Inflammatory macrophage treated with lipopolysaccharide for 1 hour (primary cell): ENCODE measurements around the gene PRTFDC1.

Experiments used
- DNase-seq, 2 donors: peaks; one replicate each; pipeline ENCODE4 v3.0.0-alpha.2; 2020 to 2022

The PRTFDC1 gene

DNA sequence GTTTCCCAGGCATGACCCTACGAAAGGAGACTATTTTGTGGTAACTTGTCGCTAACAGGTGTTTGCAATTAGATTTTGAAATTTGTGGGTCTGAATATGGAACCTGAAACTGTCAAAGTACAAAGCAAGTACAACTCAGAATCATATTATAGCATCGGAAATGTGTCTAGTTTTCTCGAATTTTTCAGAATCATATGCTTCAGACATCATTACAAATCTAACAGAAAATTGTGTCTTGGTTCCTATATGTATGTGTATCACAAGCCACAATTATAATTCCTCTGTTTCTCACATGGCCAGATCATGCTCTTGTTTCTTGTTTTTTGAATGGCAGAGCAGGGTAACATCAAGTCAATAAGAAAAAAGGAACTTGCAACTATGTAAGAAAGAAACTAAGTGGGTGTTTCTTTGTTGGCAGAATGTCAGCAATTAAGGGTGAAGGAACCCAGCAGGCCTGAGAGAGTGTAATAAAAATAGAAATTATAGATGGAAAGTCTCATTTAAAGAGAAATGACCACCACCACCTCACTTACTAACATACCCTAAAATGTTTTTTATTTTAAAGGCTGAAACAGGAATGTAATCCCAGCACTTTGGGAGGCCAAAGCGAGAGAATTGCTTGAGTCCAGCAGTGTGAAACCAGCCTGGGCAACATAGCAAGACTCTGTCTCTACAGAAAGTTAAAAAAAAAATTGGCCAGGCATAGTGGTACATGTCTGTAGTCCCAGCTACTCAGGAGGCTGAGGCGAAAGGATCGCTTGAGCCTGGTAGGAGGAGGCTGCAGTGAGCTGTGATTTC lies 51.3 kb downstream of the PRTFDC1 start:
- peak; percentile 76 to 87 for DNase-seq

DNA sequence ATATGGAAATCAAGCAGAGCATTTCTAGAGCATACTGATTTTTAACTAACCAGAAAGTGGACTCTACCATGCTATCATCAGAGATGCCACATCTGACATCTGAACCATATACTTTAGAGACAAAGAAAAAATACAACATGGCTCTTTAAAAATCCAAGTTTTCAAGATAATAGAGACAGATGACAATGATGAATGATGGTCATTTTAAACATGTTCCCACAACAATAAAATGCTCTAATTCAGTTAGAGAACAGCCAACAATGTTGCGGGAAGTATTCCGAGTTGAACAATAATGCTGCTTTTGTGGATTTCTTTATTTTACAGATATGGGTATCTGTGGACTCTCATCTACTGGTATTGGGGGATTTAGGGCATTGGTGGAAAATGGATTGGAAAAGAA lies 52.8 kb downstream of the PRTFDC1 start:
- DNase-seq: no peak

DNA sequence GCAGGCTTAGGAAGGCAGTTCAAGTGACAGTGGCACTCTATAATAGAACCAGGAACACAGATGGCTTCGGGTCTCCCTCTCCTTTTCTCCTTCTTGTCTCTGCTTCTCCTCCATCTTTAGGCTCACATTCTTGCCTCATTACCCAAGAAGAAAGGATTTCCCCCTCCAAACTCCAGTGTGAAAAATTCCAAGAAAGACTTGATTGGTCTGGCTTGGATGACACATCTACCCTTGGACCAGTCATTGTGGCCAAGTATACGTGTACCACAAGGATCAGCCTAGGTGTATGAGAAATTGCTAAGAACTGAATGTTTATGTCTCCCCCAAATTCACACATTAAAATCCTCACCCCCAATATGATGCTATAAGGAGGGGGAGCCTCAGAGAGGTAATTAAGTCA lies 53.9 kb downstream of the PRTFDC1 start:
- DNase-seq: no peak

DNA sequence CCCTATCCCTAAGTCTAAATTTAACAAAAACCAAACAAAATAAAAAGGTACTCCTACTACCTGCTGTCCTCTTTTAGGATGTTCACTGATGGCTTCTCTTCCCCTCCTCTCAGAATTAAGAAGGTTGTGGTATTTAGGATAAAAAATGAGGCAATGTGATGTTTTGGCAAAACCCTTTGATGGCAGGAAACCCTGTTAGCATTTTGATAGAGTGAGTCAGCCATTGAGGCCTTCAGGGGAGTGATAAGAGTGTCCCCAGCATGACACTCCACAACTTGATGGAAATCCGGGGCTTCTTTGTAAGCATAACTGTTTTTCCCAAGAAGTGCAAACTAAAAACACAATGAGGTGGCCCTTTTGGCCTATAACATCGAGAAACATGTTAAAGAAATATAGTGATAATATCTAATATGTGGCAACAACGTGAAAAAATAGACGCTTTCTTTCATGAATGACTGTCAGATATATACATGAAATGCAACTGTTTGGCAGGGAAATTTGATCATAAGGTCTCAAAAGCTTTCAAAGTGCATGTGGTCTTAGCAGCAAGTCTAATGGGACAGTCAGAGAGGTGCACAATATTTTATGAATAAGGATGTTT lies 55.0 kb downstream of the PRTFDC1 start:
- DNase-seq: no peak

DNA sequence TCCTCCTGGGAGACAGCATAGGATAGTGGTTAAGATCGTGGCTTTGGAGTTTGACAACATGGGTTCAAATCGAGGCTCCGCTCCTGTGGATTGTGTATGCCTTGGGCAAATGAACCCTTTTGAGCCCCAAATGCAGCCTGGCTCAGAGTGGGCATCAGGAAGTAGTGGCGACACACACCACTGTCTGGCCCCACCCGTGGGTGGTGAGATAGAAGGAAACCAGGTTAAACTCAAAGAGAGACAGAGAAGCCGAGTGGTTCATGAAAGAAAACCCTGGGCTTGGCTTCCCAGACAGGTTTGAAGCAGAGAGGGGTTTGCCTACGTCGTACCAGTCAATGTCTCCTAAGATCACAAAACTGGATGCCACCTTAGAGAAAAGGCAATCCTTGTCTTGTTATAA lies 57.7 kb downstream of the PRTFDC1 start:
- no peak for DNase-seq

DNA sequence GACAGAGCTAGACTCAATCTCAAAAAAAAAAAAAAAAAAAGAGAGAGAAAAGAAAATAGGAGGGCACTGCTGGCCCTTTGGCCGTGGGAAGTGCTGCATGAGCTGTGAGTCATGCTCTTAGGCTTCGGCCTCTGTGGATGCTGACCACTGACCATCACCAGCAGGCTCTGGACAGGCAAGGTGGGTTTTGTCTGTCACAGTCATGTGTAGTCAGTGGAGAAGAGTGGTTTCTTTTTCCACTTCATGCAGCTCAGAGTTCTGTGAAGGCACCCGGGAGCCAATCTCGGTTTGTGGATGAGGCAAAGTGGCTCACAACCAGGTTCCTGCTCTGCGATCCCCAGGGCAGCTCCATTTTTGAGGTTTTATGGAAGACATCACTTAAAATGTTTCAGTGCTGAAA lies 58.1 kb downstream of the PRTFDC1 start:
- DNase-seq: no peak

DNA sequence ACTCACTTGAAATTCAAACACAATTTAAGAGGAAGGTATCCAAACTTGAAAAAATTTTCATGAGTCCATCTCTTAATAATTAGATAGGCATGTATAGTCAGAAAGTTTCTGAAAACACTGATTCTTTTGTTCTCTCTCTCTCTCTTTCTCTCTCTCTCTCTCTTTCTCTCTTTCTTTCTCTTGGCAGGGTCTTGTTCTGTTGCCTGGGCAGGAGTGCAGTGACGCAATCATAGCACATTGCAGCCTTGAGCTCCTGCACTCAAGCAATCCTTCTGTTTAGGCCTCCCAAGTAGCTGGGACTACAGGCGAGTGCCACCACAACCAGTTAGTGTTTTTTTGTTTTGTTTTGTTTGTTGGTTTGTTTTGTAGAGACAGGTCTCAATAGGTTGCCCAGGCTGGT lies 59.3 kb downstream of the PRTFDC1 start:
- no peak for DNase-seq

DNA sequence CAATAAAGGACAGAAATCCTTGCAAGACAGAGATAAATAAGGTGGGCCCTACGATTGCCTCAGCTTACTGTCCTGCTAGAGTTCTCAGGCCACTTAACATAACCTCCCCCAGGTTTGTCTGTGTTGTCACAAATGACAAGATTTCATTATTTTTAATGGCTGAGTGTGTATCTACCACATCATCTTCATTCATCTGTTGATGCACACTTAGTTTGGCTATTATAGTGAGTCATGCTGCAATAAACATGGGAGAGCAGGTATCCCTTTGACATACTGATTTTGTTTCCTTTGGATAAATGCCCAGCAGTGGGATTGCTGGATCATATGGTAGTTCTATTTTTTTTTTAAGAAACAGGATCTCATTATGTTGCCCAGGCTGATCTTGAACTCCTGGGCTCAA lies 60.6 kb downstream of the PRTFDC1 start:
- no peak for DNase-seq

DNA sequence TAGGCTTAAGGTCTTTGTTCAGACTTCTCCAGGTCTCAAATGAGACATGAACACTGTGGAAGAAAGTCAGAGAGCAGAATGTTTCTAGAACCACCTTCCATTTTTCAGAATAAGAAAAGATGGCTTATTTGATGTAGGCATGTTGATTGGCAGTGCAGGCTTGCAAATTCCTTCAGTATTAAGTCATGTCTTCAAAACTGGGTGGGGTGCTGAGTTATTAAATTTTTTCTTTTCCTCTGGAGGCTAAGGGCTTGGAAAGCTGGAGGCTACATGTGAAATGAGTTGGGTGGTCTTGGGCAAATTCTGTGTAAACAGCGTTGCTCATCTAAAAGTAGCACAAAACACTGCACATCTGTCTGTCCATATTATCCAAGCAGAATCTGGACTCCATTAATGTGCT lies 62.8 kb downstream of the PRTFDC1 start:
- no peak for DNase-seq

DNA sequence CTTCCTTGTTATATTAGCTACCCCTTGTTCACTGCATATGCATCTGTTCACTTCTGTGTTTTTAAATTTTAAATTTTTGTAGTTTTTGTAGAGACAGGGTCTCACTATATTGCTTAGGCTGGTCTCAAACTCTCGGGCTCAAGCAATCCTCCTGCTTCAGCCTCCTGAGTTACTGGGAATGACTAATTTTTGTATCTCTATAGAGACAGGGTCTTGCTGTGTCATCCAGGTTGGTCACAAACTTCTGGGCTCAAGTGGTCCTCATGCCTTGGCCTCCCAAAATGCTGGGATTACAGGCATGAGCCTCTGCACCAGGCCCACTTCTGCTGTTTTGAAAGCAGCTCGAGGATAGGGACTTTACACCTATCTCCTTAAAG lies 64.6 kb downstream of the PRTFDC1 start:
- no peak for DNase-seq

DNA sequence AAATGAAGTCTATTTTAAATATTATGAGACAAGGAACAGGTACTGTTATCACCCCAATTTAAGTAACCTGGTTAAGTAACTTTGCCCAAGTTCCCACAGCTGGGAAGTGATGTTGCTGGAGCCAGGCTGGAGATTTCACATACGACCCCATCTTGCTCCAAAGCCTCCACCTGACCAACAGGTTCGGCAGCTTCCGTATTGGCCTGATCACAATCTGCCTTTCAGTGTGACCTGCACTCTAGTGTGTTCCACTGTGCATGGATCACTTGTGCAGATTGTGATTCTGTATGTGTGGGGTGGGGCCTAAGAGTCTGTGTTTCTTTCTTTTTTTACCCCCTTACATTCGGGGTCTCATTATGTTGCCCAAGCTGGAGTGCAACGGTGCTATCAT lies 66.1 kb downstream of the PRTFDC1 start:
- no peak for DNase-seq

DNA sequence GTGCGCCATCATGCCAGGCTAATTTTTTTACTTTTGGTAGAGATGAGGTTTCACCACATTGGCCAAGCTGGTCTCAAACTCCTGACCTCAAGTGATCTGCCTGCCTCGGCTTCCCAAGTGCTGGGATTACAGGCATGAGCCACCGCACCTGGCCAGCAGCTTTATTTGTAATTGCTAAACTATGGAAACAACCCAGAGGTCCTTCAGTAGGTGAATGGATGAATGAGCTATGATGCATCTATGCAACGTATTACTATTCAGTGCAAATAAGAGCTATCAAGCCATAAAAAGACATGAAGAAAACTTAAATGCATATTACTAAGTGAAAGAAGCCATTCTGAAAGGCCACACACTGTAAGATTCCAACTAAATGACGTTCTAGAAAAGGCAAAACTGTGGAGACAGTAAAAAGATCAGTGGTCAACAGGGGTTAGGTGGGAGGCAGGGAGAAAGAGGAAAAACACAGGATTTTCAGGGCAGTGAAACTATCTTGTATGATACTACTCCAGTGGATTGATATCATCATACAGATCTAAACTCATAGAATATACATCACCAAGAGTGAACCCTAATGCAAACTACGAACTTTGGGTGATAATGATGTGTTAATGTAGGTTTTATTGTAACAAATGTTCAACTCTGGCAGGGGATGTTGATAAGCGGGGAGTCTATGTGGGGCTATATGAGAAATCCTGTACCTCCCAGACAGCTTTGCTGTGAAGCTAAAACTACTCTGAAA lies 66.7 kb downstream of the PRTFDC1 start:
- no peak for DNase-seq

DNA sequence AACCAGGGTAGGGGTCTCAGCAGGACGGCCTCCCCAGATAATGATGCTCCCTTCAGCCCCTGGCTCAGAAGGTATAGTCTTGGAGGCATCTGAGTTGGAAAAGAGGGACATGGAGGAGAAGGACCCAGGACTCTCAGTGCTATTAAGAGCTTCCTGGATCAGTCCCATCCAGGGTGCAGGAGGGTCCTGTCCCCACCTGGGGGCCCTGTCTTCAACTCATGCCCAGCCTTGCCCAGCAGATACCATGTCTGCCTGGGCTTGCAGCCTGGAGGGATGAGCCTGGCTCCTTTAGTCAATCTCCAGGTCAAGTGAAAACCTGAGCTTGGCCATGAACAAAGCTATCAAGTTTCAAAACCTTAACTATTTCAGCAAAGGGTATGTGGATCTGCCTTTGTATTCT lies 67.6 kb downstream of the PRTFDC1 start:
- DNase-seq: no peak

DNA sequence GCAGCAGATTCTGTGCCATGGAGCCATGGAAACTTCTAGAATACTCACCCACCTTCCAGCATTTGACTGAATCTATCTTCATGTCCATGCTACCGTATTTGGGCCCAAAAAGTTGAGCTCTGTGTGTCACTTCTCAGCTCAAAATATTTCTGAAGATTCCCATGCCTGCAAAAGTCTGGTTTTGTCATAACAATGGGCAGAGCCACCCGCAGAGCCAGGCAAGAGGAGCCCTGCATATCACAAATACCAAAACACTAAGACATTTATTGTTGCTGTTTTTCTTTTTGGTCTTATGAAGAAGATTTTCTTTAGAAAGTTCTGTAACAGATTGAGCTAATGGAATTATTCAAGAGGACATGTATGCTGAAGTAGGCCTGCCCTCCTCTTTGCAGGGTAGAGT lies 68.1 kb downstream of the PRTFDC1 start:
- no peak for DNase-seq

DNA sequence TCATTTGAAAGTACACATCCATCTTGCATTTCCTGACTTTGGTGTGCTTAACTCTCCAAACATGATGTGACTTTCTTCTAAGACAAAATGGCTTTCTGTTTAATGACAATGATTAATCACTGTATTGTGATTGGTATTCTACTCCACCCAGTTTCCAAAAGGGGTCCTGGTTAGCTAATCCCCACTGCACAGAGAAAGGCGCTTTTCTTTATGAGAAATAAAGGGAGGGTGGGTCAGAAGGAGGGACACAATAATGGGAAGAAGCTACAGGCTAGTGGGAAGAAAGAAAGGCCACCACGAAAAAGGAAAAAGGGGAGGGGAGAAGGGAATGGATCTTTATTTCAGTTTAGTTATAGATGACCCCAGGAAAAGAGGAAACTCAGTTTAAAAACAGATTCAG lies 69.2 kb downstream of the PRTFDC1 start:
- DNase-seq: no peak

DNA sequence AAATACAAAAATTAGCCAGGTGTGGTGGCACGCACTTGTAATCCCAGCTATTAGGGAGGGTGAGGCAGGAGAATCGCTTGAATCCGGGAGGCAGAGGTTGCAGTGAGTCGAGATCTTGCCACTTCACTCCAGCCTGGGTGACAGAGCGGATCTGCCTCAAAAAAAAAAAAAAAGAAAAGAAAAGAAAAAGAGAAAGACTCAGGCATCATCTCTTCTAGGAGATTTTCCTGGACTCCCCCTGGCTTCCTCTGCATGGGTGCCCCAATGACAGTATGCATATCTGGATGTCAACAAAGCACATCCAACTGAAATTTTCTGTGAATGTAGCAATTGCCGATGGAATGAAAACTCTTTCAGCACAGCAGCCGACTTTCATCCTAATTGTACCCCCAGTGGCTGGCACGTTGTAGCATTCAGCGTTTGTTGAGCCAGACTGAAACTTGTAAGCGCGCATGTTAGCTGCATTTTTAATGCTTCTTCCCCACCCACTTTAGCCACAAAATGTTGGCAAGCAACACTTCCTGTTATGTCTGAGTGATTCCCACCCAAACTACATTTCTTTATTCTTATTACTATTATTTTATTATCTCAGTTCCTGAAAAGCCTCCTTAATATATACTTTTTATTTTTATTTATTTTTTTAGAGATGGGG lies 70.2 kb downstream of the PRTFDC1 start:
- DNase-seq: peak; percentile 42 to 55

DNA sequence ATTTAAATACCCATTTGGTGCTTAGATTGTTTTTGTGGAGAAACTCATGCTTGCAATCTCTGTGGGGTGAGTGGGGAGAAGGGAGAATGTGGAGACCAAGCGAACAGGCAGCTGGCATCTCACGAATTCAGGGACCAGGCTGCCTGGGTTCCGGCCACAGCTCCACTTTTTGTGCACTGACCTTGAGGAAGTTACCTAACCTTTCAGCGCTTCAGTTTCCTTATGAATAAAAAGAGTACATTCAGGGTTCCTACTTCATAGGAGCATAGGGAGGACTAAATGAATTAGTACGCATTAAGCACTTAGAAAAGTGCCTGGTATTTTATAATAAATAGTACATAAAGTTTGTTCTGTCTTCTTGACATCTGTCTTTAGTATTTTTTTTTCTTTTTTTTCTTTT lies 72.5 kb downstream of the PRTFDC1 start:
- no peak for DNase-seq

DNA sequence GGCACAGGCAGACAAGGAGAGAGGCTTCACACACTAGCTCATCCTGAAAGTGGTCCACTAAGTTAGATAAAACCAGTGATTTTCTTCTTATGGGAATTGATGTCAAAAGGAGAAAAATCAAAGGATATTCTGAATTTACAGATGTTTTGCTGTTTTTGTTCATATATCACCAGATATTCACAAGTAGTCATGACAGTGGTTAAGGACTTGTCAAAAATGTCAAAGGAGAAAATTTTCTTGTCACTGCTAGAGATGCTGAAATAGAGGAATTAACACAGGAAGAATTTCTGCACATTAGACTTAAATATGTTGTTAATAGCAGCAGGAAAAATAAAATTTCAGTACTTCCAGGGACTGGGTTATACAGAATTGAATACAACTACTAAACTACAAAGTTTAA lies 78.3 kb downstream of the PRTFDC1 start:
- DNase-seq: no peak

DNA sequence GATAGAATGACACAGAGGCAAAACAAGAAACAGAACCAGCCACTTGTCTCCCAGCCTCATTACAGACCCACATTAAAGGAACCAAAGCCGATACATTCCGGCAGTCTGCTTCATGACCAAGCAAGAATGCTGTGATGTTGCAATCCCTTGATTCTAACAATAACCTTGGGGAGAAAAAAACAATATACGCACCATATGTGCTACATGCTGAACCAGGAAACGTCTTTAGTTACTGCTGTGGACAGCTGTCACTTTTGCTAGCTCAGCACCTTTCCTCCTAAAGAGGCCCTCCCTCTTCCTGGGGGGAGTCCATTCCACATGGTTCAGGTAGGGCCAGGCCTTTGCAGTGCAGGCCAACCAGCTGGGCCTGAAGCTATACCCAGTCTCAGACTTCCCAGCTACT lies 79.1 kb downstream of the PRTFDC1 start:
- peak; percentile 65 to 72 for DNase-seq

DNA sequence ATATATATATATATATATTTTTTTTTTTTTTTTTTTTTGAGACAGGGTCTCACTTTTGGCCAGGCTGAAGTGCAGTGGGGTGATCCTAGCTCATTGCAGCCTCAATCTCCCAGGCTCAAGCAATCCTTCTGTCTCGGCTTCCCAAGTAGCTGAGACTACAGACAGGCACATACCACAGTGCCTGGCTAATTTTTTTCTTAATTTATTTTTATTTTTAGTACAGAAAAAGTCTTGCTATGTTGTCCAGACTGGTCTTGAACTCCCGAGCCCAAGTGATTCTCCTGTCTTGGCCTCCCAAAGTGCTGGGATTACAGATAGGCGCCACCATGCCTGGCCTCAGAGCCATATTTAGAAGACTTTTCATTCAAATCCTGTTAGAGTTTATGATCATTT lies 79.6 kb downstream of the PRTFDC1 start:
- DNase-seq: no peak

DNA sequence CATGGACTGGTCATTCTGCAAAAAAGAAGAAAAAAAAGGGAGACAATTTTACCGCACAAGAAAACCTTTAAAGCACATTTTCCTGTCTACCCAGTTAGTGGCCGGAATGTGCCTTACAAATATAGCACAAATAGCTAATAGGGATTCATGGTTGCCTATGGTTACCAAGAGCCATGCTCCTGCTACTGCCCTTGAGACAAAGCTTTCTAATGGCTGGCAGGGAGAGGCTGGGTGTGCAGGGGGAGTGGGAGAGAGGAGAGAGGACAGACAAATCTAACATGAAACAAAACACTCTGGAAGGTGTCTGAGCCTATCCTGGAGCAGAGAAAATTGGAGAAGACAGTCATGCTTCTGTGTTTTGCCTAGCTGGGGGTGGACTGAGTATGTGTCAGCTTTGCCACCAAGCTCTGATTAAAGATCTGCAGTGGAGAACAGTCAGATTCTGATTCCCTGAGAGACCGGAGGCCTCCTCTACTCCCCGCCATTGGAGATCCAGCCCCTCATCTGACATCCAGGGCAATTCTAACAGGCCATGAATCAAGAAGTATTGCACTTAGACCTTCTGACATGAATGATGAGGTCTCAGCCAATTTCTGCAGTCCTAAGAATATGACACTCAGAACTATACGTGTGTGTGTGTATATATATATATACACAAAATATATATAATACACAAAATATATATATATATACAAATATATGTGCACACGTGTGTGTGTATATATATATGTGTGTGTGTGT lies 80.2 kb downstream of the PRTFDC1 start:
- no peak for DNase-seq

DNA sequence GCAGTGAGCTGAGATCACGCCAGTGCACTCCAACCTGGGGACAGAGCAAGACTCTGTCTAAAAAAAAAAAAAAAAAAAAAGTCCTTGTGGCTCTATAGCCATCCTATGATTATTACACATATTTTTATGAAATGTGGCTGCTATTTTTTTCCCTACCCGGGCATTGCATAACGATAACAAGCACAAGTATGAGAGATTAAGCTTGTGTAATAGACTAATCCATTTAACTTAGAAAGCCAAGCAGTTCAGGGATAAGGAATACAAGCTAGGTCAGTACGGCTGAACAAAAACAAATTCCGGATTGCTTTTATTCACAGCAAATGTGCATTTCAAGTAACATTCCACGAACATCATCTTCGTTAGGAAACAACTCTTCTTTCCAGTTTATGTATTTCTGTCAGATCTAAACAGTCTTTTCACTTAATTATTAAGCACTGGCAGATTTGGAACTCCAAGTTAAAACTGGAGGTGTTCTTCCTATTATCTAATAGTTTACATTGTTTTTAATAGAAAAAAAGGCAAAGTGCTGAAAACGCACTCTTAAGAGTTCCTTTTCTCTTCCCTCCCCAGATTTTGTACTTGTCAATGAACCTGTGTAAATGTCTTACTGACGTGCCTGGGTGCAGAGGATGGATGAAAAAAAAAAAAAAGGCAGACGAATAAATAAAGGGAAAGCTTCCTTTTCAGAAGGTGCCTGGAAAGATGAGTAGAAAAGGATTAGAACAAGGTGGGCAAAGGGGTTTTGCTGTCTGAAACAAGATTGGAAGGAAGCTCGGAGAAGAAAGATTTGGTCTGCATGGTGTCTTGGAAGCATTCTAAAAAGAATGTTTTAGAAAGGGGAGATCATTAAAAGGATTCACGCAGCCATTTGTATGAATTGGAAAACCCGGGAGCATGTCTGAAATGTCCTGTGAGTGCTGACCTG lies 81.1 kb downstream of the PRTFDC1 start:
- peak; percentile 27 to 49 for DNase-seq
